ENCODE data around the gene SRA1. TPM values are rescaled to one million over a fixed set of nuclear protein-coding genes. Genes with fewer than 3 reads are reported as not detected.
"Not testable (repeated sequence)": the region's sequence is repeated elsewhere in the genome, so short reads cannot be mapped to it uniquely, and the experiment has no call there.

The SRA1 gene
- total and polyA plus RNA-seq, 8 donors, result 7.0 to 29.7 (median 11.5) TPM

DNA sequence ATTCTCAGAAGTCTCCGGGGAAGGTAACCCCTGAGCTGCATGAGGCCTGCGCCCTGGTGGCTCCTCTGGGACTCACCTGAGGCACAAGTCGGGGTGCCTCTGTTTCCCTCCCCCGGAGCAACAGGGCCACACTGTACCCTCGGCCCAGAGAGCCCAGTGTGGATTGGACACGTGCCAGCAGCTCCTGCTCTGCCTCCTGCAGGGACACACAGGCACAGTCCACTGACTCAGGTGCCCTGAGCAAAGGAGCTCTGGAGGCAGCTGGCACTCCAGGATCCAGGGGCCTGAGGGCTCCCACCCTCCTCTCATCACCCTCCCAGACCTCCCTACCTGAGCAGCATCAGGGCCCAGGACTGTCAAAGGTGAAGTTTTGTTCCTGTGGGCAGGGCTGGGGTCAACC lies 36.9 kb upstream of the SRA1 start:
- no peaks in the 10 kb centered on the region for H3K9me3 ChIP-seq
- H3K27ac ChIP-seq, result no peak overlapping the region
- peaks cover 0 to 10% (median 0%) of the 10 kb centered on the region in 3 donors for H3K4me1 ChIP-seq
- intact Hi-C loops (cut with DNase I), result no loop called here
- no peaks in the 10 kb centered on the region for H3K27me3 ChIP-seq
- no peak for ATAC-seq
- no peak overlapping the region for H3K4me3 ChIP-seq
- no peak for FAIRE-seq
- TF ChIP-seq, protein P1, sequence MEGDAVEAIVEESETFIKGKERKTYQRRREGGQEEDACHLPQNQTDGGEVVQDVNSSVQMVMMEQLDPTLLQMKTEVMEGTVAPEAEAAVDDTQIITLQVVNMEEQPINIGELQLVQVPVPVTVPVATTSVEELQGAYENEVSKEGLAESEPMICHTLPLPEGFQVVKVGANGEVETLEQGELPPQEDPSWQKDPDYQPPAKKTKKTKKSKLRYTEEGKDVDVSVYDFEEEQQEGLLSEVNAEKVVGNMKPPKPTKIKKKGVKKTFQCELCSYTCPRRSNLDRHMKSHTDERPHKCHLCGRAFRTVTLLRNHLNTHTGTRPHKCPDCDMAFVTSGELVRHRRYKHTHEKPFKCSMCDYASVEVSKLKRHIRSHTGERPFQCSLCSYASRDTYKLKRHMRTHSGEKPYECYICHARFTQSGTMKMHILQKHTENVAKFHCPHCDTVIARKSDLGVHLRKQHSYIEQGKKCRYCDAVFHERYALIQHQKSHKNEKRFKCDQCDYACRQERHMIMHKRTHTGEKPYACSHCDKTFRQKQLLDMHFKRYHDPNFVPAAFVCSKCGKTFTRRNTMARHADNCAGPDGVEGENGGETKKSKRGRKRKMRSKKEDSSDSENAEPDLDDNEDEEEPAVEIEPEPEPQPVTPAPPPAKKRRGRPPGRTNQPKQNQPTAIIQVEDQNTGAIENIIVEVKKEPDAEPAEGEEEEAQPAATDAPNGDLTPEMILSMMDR (IDR thresholded peaks at IDR 0.05), result no peak
- 66 to 69% methylated on average over 6 of the region's 6 CpGs for WGBS, 2 donors
- no peaks in the 10 kb centered on the region for H3K36me3 ChIP-seq
- DNase-seq, result peak in 3 of 6 donors; percentile 51 to 77 (median 61)

DNA sequence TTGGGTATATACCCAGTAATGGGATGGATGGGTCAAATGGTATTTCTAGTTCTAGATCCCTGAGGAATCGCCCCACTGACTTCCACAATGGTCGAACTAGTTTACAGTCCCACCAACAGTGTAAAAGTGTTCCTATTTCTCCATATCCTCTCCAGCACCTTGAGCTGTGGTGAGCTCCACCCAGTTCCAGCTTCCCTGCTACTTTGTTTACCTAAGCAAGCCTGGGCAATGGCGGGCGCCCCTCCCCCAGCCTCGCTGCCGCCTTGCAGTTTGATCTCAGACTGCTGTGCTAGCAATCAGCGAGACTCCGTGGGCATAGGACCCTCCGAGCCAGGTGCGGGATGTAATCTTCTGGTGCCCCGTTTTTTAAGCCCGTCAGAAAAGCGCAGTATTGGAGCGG lies 35.8 kb upstream of the SRA1 start:
- H3K27ac ChIP-seq; FAIRE-seq; H3K27me3 ChIP-seq; H3K9me3 ChIP-seq; ATAC-seq; DNase-seq; intact Hi-C loops (cut with DNase I); H3K36me3 ChIP-seq; H3K4me1 ChIP-seq: not testable (repeated sequence)
- H3K4me3 ChIP-seq, result peak overlapping the region in 1 of 4 donors; percentile 10
- 25 to 27% methylated on average over 11 to 12 of the region's 14 CpGs for WGBS, 2 donors

DNA sequence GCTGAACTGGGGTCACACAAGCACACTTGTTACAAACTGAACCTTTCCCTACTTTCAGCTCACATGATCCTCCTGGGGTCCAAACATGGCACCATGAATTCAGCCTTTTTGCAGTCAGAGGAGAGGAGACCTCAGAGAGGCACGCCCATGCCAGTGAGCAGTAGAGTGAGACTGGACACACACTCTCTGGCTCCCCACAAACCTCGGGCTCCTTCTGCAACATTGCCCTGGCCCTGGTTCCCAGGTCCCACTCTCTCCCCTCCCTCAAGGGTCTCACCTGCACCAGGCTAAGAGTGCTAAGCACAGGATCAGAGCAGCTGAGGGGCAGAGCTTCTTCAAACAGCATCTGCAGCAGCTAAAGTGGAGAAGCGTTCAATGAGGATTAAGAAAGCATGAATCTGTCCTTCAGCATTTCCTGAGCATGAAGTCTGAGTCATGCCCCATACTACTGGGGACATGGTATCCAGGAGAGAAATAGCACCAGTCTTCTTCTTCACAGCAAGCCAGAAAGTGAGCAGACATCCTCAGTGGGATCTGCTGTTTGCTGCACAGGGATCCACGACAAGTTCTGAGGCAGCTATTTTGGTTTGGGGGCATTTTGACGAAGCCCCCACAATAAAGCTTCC lies 34.6 kb upstream of the SRA1 start:
- DNase-seq, result no peak
- Histone ChIP-seq H3K36me3 (no peaks in the 10 kb centered on the region), H3K9me3 (no peaks in the 10 kb centered on the region), H3K4me1 (peaks cover 0 to 10% (median 0%) of the 10 kb centered on the region in 3 donors), H3K27me3 (no peaks in the 10 kb centered on the region), H3K4me3 (no peak overlapping the region), H3K27ac (no peak overlapping the region)
- TF ChIP-seq, protein P1 (IDR thresholded peaks at IDR 0.05), result no peak
- WGBS, 2 donors, result 65 to 72% methylated on average over 5 of the region's 5 CpGs
- FAIRE-seq, result no peak
- intact Hi-C loops (cut with DNase I), result no loop called here
- ATAC-seq, result no peak

DNA sequence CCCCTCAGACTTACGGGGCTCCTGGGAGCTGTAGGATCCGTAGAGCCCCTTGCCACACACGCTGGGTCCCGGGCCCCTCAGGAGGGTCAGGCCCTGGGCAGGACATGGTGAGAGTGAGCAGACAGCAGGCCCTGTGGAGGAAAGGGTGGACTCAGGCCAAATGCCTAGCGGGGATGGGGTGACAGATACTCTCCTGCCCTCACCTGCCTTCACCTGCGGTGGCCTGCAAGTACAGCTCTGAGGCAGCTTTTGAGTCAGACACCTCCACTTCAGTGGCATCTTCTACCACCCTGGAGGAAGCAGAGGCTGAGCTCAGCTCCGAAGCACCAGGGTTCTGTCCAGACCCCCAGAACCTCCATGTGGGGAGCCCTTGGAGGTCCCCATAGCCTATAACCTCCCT lies 33.6 kb upstream of the SRA1 start:
- TF ChIP-seq, protein P1 (IDR thresholded peaks at IDR 0.05), result no peak
- H3K27me3 ChIP-seq, result no peaks in the 10 kb centered on the region
- no peaks in the 10 kb centered on the region for H3K36me3 ChIP-seq
- FAIRE-seq (no peak), DNase-seq (no peak), ATAC-seq (no peak)
- H3K4me1 ChIP-seq, result peaks cover 0 to 9% (median 0%) of the 10 kb centered on the region in 3 donors
- intact Hi-C loops (cut with DNase I), result no loop called here
- no peaks in the 10 kb centered on the region for H3K9me3 ChIP-seq
- WGBS, 2 donors, result 78% methylated on average over 7 of the region's 7 CpGs
- no peak overlapping the region for H3K27ac ChIP-seq
- H3K4me3 ChIP-seq, result no peak overlapping the region

DNA sequence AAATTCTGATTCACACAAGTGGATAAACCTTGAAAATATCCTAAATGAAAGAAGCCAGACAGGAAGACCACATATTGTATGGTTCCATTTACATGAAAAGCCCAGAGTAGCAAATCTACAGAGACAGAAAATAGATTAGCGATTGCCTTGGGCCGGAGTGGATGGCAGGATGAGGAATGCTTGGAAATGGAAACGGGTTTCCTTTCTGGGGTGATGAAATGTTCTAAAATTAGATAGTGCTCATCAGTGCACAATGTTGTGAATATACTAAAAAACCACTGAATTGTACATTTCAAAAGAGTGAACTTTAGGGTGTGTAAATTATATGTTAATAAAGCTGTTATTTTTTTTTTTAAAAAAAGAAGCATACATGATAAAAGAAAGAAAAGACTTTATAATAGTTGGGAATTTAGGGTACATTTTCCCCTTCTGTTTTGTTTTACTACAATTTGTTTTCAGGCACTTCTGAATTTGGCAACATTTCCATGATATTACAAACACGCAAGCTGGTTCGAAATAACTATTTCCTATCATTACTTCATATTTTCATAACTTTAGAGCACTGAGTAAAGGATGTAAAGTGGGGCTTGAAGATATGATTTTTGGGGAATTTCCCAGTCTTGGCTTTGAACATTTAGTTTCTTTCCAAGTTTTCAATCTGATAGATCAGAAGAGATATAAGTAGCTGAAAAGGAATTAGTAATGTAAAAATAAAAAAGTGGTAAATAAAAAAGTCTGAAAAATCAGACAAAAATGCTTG lies 31.2 kb upstream of the SRA1 start:
- intact Hi-C loops (cut with DNase I), result no loop called here
- H3K27ac ChIP-seq, result peak overlapping the region in 1 of 4 donors; percentile 8
- H3K36me3 ChIP-seq, result no peaks in the 10 kb centered on the region
- DNase-seq, result no peak
- H3K27me3 ChIP-seq, result no peaks in the 10 kb centered on the region
- WGBS, 2 donors, result 73 to 81% methylated on average over 5 of the region's 5 CpGs
- H3K4me3 ChIP-seq, result no peak overlapping the region
- TF ChIP-seq, protein P1 (IDR thresholded peaks at IDR 0.05), result no peak
- H3K9me3 ChIP-seq, result no peaks in the 10 kb centered on the region
- no peaks in the 10 kb centered on the region for H3K4me1 ChIP-seq
- peak in 2 of 4 donors; percentile 31 to 66 for ATAC-seq
- no peak for FAIRE-seq

All from pancreas (tissue), 10 donors.